GM12864 (cell line): ENCODE measurements around the gene SLC35F3.

ENCODE experiments used
- DNase-seq: peaks from one replicate; pipeline ENCODE4 v3.0.0-alpha.2; 2011; ENCODE audit warnings: low read depth
- H3K4me3 ChIP-seq: 2 replicates; pipeline ENCODE4 v1.5.1; 2011; ENCODE audit warnings: mild to moderate bottlenecking, low read depth, low read length, control low read depth
- CTCF ChIP-seq: IDR thresholded peaks from 2 replicates; pipeline ENCODE4 v1.5.1; 2011; ENCODE audit warnings: low read depth, mild to moderate bottlenecking, moderate library complexity, low read length, control low read depth, inconsistent platforms; ENCODE audit errors: missing control alignments

SLC35F3 gene

DNA sequence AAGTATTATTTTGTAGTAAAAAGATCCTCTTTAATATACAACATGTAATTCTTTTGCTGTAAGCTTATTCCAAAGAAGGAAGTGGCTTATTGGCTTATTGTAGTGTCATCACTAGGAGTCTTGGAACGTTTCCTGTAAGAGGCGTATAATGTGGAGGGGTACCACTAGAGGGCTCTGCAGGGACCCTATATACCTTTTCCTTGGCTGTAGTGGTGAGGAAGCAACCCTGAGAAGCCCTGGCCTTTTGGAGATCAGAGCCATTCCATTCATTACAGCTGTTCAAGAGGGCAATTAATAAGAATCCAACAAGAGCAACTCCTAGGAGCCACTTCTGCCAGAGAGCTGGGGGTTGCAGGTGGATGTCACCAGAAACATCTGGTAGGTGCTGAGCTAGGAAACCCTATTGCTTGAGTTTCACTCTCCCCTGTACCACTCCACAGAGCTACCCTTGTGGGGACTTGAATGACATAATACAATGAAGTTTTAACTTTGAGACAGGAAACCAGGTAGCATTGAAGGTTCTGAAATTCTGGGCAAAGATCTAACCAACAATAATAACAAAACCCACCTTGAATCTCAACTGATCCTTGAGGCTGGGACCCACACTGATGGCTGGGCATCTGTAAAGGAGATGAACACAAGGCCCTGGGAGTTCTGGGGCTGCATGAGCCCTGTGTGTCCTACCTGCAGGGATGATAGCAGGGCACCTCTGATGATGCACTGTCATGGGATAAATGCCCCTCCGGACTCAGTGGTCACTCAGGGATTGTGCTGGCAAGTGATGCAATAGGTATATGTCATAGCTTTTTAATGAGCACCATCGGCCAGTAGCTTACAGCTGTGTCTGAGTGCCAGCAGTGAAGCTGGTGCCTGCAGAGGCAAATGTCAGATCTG is 308.5 kb downstream of the SLC35F3 start:
- H3K4me3 ChIP-seq = no peak overlapping the region
- peak; percentile 39 for DNase-seq
- TF ChIP-seq CTCF = peak; percentile 83

DNA sequence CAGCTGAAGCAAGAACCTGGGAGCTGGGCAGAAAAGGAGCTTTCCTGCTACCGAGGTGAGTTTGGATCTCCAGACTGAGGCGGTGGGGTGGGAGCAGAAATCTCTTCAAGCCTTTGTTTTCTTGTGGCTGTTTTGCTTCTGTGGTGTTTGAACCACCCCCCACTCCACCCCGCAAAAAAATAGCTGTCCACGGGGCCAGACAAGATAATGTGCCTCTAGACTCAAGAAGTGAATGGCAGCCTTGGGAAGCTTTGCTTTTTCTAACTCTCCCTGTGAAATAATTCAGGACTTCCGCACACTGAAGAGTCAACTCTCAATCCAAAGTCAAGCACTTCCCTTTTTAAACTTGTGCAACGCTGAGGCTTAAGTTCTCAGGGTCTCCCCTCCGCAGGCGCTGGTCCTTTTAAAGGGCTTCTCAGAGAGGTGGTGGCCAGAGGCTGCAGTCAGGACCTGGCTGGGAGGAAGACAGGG is 309.2 kb downstream of the SLC35F3 start:
- no peak for TF ChIP-seq CTCF
- peak overlapping the region; percentile 45 for H3K4me3 ChIP-seq
- DNase-seq = no peak

GRCh38 chr1:234214129-234214910 is 309.8 kb downstream of the SLC35F3 start:
- no peak for DNase-seq

DNA sequence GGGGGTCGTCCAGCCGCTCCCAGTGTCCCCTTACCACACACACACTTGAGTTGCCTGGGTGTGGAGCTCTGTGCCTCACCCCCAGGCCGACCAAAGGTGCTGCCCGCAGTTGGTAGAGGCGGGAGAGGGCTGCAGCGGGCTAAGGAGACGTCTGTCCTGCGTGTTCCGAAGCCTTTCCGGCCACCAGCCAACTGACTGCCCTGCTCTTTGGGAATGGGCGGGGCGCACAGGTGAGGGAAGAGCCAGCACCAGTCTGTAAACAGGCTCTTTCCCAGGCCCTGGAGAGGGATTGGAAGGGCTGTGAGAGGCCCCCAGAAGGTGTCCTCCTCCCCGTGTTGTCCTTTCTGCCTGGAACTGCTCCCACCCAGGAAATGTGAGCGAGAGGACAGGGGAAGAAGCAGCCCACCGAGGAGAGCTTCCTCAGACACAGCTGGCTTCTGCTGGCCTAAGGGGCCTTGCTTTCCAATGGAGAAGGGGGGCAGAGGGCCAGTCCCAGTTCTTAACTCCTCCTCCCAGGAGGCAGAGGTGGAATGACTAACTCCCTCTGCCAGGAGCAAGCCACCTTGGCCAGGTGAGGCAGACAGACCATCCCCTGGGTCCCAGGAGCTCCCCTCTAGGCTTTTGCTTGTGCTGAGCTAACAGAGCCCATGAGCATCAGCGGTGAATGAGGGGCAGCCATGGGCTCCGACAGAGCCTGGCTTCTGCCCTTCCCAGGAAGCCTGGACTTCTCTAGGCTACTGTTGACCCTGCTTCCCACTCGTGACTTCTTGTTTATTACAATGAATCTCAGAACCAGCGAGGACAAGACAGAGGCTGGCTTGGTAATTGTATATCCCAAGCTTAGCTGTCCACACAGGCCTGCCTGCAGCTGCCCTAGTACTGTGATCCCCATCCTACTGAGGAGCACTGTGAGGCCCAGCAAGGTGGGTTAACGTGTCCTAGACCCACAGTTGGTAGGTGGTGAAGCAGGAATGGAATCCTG is 310.7 kb downstream of the SLC35F3 start:
- no peak for DNase-seq
- H3K4me3 ChIP-seq = peak overlapping the region; percentile 45
- no peak for TF ChIP-seq CTCF

More at GRCh38 chr1:234214129-234214910, 309.8 kb downstream of the SLC35F3 start:
- peak overlapping the region; percentile 45 for H3K4me3 ChIP-seq
- TF ChIP-seq CTCF = no peak

DNA sequence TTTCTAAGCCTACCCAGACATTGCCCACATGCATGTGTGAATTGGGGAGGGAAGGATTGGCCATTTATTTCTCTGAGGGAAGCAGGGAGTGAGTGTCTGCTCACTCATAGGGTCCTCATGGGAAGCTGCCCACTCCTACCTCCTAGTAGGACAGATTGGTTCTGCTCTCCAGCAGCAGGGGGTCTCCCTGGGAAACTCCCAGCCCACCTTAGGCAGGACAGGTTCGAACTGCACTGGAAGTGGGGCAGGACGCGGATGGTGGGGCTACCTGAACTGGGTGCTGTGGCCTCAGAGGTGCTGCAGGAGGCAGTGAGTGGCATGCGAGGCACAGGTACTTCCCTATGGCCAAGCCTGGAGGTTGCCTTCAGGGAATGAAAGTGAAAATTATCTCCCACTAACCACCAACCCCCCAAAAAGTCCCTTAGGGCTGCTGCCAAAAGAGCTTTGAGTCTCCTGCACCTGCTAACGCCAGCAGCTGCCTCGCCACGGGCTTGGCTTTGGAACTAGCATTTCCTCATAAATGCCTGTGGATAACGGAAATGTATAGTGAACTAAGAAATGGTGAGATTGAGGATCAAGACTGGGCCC is 311.7 kb downstream of the SLC35F3 start:
- peak; percentile 18 for DNase-seq
- no peak for TF ChIP-seq CTCF
- no peak overlapping the region for H3K4me3 ChIP-seq

DNA sequence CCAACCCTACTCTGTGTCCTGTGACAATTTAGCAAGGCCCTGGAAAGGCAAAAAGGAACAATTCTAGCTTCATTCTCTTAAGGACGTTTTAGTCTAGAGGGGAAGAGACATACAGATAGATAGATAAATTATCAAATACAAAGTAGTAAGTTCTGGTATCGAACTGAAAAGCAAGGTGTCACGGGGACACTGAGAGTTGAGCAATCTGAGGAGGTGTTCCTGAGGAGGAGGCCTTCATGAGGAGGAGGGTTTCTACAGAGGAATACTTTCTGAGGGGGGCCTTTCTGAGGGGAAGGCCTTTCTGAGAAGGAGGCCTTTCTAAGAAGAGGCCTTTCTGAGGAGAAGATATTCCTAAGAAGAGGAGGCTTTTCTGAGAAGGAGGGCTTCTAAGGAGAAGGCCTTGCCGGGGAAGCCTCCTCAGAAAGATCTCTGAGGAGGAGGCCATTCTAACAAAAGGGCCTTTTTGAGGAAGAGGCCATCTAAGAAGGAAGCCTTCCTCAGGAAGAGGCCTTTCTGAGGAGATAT is 312.9 kb downstream of the SLC35F3 start:
- H3K4me3 ChIP-seq = no peak overlapping the region
- no peak for TF ChIP-seq CTCF

More for the DNA sequence above, 312.9 kb downstream of the SLC35F3 start:
- no peak for DNase-seq
